T-helper 9 cell (primary cell): Measurements from ENCODE around the gene MSANTD1.

ENCODE experiments used
- DNase-seq: peaks from one replicate; pipeline ENCODE4 v3.0.0-alpha.2; 2020

The MSANTD1 gene

DNA sequence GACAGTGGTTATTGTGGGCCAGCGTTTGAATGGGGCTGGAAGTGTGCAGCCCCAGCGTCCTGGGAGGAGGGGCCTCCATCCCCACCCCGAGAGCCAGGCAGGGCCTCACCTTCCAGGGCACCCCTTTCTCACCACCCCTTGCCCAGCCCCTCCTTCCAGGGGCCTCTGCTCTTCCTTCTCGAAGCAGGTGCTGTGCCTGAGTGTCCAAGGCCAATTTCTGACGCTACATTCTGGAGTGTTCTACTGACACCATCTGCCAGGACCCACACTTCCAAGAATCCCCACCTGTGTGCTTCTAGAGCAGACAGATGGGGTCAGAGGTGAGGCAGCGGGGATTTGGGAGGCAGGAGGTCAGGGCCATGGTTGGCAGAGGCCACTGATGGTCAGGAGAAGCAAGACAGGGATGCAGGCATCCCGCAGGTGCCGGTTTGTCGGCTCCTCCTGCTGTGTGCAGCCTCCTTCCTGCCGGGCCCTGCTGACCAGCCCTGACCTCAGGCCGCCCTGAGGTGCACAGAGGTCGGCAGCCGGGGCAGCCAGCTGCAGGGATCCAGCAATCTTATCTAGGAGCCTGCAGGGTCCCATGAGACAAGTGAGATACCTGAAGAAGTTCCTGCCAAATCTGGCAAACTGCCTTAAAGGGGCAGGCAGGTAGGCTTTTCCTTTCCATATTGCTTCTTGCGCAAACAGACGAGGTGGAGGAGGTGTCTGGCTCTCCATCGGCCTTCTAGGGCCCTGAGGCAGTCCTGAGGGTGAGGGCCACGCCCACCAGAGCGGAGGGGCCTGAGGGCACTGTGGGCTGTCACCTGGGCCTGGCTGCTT is 18.8 kb downstream of the MSANTD1 start:
- DNase-seq, result no peak

DNA sequence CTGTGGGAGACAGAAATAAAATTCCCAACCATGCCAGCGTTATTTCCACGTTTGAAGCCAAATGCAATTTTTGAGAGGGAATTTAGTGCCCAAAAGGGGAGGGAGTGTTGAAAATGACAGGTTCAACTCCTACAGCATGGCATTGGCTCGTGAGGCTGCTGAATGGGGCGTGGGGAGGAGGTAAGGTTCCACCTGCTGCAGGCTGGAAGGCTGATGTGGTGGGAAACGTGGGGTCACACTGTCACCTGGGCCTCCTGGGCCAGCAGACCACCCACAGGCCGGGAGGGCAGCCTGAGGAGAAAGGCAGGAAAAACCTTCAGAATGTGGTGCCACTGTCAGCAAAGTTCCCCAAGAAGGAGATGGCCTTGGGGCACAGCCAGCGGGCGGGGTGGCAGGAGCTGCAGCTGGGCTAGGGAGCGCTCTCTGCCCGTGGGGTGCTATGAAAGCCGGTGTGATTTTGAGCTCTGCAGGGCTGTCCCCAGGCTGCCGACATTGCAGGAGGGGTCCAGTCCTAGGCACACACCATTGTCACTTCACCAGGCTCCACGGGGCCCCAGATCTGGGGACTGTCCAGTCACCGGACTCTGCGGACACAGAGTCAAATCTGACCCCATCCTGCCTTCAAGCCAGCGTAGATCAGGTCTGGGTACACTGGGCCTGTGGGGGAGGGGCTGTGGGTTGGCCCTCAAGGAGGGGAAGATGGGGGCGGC is 19.6 kb downstream of the MSANTD1 start:
- DNase-seq, result no peak

DNA sequence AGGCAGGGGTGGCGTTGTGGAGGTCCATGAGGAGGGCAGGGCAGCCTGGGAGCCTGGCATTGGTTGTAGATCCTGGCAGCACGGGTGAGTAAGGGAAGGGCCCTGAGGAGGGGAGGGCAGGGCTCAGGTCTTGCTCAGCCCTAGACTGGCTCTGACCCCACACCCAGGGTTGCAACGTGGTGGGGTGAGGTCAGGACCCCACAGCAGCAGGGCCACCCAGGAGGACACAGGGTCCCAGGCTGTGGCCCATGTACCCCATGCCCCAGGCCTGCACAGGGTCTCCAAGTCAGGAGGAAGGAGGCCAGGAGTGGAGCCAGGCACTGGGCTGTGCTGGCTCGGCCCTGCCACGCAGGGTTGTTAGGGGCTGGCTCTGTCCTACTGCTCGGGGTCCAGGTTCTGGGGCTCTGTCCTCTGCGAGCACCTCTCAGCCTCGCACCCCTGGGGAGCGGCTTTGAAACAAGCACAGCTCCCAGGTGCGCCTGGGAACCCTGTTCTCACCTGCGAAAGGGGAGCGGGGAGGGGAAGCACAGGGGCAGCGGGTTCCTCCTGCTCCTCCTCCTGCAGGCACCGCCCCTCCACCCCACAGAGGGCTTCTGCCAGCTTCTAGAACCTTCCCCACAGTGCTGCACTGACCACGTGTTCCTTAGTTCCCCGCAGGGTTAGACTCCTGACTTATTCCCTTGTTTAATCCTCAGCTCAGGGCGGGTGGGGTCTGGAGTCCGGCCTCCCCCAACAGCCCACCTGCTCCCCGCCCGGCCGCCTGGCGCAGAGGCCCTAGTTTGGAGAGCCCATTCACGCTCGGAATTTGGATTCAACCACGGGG is 20.4 kb downstream of the MSANTD1 start:
- DNase-seq, result no peak

DNA sequence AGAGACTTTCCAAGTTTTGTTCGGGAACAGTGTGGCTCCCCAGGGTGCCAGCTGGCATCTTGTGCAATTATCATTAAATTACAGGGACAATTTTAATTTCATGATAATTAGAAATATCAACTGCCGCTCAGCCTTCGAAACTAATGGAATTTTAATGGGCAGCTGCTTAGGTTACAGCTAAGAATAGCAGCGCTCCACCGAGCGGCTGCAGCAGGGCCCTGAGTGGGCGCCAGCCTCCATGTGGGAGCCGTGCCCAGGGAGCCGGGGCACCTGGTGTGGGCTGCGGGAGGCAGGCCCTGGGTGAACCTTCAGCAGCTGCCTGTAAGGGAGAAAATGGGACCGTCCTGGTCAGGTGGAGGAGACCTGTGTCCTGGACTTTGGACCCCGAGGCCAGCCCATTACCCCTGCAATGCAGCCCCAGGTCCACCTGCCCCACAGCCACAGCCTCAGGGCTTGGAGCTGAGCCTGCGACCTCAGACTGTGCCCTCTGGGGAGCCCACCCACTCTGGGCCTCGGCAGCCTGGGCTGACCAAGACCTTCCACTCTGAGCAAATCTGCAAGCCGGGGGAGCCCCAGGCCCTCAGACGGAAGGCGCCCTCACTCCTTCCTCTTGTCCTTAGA is 21.1 kb downstream of the MSANTD1 start:
- DNase-seq, result no peak

DNA sequence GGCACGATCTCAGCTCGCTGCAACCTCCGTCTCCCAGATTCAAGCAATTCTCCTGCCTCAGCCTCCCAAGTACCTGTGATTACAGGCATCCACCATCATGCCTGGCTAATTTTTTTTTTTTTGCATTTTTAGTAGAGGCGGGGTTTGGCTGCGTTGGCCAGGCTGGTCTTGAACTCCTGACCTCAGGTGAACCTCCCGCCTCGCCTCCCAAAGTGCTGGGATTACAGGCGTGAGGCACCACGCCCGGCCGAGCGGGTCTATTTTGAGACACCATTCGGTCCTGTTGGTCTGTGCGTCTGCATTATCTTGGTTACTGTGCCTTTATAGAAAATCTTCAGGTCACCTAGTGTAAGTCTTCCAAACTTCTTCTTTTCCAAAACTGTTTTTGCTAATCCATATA is 22.2 kb downstream of the MSANTD1 start:
- no peak for DNase-seq

DNA sequence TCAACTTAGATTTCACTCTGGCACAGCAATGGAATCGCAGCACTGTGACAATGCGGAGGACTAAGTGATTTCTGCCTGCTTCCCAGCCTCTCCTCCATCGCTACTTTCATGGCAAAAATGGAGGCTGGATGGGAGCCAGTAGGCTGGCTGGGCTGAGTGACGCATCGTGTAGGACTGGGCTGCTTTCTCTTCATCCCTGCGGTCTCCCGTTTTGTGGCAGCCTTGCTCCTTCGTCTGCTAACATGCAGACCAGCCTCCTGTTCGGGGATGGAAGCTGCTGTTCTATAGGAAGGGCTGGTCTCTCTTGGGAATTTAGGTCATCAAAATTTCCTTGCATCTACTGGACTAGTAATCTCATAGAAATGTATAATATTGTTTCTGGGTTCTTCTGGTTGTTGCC is 28.0 kb downstream of the MSANTD1 start:
- DNase-seq, result no peak

DNA sequence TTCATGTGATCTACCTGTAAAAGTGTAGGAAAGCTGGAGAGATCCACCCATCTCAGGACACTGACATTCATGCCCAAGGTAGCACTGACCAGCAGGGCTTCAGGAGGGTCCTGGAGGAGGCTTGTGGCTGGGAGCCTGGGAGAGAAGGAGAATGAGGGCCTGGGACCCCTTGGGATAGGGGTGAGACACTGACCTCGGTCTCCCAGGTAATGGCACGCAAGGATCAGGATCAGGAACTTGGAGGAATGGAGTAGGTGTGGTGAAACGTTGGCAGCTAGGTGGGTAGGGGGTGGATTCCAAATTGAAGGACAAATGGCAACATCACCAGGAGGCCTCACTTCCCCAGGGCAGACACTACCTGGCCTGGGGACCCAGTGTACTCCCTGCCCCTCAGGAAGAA is 31.5 kb downstream of the MSANTD1 start:
- DNase-seq, result no peak

DNA sequence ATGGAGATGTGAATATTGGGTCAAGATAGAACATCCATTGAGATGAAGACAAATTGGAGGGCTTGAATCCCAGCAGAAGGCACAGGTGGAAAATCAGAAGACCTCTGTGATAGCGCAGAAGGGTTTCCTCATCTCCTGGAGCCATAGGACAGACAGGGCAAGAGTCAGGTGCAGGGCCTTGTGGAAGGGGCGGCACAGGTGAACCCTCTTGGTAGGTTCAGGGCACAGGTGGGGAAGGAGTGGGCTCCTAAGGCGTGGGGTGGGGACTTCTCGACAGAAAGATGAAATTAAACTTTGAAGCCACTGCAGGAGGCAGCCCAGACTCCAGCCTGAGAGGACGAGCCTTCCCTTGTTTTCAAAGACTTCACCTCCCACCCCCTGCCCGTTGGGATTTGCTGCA is 34.5 kb downstream of the MSANTD1 start:
- no peak for DNase-seq

DNA sequence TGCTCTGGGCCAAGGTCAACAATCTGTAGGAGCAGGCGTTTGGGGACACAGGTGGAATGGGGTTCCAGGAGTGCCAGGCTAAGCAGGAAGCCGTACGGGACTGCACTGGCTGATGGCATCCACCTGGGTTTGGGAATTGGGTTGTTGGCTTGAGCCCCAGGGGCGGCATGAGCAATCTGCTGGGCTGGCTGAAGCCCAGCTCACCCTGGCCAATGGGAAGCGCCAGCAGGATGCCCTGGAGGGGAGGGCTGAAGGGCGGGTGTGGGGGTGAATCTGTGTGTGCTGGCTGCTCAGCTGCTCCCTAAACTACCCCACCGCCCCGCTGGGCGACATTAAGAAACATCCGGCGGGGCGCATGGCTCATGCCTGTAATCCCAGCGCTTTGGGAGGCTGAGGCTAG is 35.0 kb downstream of the MSANTD1 start:
- no peak for DNase-seq

DNA sequence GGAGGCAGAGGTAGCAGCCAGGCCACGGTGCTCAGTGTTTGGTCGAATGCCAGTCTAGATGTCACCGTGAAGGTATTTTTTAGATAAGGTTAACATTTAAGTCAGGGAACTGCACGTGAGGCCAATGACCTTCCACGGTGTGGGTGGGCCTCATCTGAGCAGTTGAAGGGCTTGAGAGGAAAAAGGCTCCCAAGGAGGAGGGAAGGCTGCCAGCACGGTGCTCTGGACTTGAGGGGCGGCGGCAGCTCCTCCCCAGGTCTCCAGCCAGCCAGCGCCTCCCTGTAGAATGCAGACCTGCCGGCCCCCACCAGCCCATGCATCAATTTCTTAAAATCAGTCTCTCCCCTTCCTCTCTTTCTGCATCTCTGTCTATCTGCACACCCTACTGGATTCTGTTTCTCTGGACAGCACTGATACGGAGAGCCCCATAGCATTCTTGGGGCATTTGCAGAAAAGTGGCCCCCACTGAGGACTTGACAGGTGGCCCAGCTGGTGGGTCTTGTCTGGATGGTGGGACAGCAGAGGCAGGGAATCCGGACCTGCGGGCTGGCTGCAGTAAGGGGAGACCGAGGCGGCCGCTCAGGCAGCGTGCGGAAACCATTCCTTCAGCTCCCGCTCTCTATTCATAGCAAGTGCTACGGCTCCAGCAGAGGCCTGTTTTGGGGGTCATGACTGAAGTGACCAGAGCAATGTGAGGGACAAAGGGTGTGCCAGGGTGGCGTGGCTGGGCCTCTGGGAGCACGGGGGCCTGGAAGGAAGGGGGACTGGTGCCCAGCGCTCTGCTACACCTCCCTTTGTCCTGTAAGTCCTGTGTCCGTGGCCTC is 36.0 kb downstream of the MSANTD1 start:
- DNase-seq, result no peak

DNA sequence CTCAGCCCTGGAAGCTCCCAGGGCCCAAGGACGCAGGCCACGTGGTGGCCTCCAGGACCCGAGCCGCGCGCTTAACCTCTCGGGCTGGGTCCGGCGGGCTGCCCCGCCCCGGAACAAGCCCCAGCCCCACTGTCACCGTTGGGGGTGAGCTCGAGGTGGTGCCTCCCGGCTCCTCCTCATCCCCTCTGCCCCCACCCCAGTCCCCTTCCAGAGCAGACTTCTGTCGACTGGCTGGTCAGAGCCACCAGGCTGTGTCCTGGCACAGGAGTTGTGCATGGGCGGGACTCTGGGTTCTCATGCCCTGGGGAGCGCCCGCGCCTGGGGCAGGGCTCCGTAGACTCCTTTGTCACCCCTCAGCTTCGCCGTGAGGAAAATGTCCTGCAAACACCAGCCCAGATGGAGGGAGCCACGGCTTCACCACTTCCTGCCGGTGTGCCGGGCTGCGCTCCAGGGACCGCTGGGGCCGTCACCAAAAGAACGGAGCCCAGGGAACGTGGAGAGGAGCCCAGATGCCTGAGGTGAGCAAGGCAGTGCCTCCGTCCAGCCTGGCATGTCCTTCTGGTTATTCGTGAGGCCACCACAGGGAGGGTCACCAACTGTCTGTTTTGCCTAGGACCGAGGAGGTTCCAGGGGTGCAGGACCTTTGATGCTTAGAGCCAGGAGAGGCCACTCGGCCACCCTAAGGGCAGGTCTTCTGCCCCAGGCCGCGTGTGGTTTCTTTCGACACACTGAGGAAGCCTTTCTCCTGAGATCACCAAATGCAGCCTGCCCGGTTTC is 36.8 kb downstream of the MSANTD1 start:
- DNase-seq, result no peak

DNA sequence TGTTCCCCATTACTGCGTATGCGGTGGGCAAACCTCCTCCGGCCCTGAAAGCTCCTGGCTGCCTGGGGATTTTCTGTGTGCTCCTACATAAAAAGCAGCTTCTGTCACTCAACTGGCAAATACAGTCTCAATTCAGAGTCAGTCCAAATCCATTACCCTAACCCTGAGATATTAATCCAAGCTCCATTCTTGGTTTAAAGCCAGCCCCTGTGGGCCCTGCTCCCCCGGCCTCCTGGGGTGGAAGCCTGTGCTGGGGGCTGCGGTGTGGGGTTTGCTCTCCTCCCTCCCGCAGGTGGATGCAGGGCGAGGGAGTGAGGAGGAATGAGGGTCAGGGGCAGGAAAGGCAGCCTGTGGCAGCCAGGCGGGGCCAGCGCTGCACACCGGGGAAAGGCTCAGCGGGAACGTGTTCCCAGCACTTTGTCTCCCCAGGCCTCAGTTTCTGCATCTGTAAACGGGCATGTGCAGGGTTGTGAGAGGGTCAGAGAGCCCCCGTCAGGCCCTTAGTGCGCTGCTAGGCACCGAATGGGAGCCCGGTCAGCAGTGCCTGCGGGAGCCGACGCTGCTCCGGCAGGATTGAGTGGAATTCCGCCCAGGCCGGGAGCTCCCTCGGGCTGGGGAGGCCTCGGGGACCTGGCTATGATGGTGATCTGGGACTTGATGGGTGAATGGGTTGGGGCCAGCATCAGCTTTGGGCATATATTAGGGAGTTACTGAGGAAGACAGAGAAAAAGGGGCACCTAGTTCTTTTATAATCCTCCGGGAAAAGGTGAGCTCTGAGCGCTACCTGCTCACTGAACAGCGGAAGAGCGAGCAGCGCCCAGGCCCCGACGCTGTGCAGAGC is 37.6 kb downstream of the MSANTD1 start:
- no peak for DNase-seq

DNA sequence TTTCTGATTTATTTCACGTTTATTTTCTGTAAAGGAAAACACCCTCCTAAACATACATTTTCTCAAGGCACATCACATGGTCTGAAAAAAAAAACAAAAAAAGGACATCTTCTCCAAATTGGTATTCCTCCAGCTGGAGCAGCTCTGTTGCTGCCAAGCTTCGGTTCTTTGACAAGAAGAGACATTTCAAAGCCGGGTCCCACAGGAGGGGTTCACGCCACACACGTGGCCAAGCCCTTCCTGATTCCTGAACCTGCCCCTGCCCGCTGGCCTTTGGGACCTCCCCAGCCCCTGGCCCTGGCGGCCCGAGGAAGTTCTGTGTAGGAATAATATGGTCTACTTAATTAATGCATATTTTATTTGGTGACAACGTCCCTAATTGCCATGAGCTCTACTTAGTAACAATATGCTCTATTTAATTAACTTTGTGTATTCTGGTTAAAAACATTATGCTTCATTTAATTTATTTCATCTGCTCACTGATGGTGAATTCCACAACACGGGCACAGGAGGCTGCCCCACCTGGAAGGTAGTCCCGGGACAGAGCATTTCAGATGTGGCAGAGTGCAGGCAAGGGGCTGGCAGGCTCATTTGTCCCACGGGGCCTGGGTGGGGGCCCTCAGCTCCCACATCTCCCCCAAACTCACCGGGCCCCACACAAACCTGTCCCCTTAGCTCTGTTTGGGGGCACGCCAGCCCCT is 38.5 kb downstream of the MSANTD1 start:
- no peak for DNase-seq

DNA sequence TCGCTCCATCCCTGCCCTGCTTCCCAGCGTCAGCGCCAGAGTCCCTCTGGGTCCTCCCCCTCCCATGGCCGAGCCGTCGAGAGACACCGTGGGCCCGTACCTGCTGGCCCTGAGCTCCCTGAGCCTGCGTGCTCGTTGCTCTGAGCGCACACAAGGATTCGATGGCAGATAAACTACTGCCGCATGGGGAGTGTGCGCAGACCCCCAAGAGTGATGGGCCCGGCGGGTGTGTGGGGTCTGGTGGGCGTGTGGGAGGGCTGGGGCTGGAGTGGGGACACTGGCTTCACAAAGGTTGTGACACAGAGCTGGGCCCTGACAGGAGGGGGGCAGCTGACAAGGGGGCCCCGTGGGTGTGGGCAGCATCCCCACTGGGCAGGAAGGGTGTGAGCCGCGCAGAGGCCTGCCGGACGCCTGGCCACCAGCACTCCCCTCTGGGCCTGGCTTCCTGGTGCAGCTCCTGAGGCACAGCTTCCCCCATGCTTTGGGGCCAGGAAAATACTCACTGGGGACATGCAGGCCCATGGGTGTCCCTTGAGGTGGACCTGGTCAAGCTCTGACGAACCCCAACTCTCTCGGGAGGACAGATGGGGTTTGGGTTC is 39.1 kb downstream of the MSANTD1 start:
- no peak for DNase-seq

DNA sequence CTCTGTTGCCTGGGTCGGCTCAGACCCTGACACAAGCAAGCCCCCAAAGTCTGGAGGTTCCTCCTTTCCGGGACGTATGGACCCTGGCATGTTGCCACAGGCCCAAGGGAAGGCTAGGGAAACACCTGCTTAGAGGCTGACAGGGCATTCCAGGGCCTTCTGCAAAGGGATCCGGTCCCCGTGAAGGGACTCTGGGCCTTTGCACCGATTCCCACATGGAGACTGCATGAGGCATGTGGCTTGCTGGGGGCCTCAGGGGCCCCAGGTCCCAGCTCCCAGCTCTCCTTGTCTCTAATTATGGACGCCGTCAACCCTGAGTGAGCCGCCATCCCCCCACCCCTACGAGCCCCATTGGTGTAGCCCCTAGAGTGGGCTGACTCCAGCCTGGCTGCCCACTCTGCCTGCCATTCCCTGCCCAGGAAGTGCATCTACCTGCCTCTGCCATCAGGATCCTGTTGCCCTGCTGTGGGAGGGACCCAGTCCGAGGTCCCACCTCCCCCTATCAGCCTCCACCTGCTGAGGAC is 39.7 kb downstream of the MSANTD1 start:
- DNase-seq, result no peak

DNA sequence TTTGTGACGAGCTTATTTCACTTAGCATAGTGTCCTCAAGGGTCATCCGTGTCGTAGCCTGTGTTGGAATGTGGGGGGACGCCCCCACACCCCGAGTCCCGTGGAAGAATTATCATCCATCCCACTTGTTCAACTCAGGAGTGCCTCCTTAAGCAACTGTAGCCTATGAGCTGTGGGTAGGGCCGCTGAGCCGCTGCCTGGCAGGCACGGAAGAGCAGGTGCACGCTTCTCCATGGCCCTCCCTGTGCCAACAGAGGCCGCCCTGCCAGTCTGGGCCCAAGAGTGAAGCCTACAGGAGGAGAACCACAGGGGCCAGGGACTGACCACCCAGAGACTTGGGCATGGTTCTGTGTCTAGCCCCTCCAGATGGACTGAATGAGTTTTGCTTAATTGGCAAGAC is 41.5 kb downstream of the MSANTD1 start:
- DNase-seq, result no peak

DNA sequence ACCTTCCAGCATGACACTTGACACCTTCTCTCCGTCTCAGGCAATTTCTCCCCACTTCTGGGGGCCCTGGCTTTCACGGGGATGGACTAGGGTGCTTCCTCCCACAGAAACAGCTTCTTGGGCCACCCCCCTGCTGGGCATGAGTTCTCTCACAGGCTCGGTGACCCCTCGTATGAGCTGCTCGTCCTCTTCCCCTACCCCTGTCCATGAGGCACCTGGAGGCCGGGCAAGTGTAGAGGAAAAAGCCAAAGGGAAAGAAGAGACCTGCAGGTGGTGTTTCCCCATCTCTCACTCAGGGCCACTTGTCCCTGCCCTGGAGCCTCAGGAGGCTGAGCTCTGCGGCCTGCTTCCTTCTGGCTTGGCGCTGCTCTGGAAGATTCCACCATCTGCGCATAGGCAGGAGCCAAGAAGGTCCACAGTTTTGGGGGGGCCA is 41.9 kb downstream of the MSANTD1 start:
- DNase-seq, result no peak

DNA sequence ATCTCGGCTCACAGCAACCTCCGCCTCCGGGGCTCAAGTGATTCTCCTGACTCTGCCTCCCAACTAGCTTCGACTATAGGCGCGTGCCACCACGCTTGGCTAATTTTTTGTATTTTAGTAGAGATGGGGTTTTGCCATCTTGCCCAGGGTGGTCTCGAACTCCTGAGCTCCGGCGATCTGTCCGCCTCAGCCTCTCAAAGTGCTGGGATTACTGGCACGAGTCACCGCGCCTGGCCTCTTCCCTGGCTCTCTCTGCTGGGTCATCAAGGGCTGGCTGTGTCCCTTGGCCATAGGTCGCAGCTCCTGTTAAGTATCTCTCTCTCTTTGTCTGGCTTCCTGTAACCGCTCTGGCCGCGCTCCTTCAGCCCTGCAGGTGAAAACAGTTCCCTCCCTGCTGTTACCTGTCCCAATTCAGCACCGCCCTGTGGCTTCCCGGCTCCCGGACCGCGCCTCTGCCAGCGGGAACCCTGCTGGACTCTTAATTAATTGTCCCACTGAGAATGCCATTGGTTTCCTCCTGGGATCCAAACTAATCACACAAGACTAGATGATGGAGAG is 42.5 kb downstream of the MSANTD1 start:
- DNase-seq, result no peak
